Thyroid gland (tissue), 4 donors: ENCODE measurements around the gene ADGRG7. TPM values are rescaled to one million over a fixed set of nuclear protein-coding genes. Genes with fewer than 3 reads are reported as not detected.
A peak's percentile ranks its signal among the peaks of the same experiment; 100 is the strongest.

Experiments
- DNase-seq, 2 donors: peaks; one replicate each; pipeline ENCODE4 v3.0.0-alpha.2; 2019
- H3K27ac ChIP-seq, 3 donors: fragments of 200-600 bp; sonication (generic); 1 replicate in 2 of 3; 2 replicates in 1 of 3; pipeline ENCODE4 v1.5.1; 2016 to 2019; ENCODE audit warnings: mild to moderate bottlenecking in 1 of 3, moderate library complexity in 1 of 3
- H3K27me3 ChIP-seq: fragments of 200-600 bp; sonication (generic); one replicate; pipeline ENCODE4 v1.5.1; 2019
- H3K36me3 ChIP-seq, 2 donors: fragments of 200-600 bp; sonication (generic); one replicate each; pipeline ENCODE4 v1.5.1; 2016 to 2019
- H3K4me1 ChIP-seq, 2 donors: fragments of 200-600 bp; sonication (generic); one replicate each; pipeline ENCODE4 v1.5.1; 2017 to 2019
- H3K4me3 ChIP-seq, 3 donors: fragments of 200-600 bp; sonication (generic); replicated peaks in 1 of 3; 1 replicate in 2 of 3; 2 replicates in 1 of 3; pipeline ENCODE4 v1.5.1; 2016; ENCODE audit warnings: mild to moderate bottlenecking in 1 of 3
- H3K9me3 ChIP-seq: fragments of 200-600 bp; sonication (generic); one replicate; pipeline ENCODE4 v1.5.1; 2017
- CTCF ChIP-seq, 6 experiments: fragments of 200-600 bp in 3 of 6; fragments of 450-650 bp in 3 of 6; sonication (generic) in 3 of 6; IDR thresholded peaks; one replicate each; pipeline ENCODE4 v1.5.1; 2016 to 2019; ENCODE audit warnings: antibody characterized with exemption in 6 of 6, mild to moderate bottlenecking in 2 of 6, inconsistent platforms in 1 of 6, moderate library complexity in 1 of 6
- POLR2A ChIP-seq, 2 donors: fragments of 450-650 bp; IDR thresholded peaks; one replicate each; pipeline ENCODE4 v1.6.1; 2017; ENCODE audit warnings: antibody characterized with exemption in 2 of 2, mild to moderate bottlenecking in 2 of 2, moderate library complexity in 1 of 2
- WGBS, 2 donors: methylation state at CpG; one replicate each; pipeline ENCODE4 v1.1.5; 2017; 5-methylcytosine and 5-hydroxymethylcytosine counted together
- intact Hi-C: fragments of 100-400 bp; cut with DNase I; formaldehyde crosslinking; loops from one replicate; pipeline ENCODE4 v1.15.1; 2023
- total RNA-seq, 4 donors: library from RNA; depleted of rRNA; stranded (reverse); fragments of >200 nt; gene quantifications; one replicate each; pipeline ENCODE4 v1.2.3, GENCODE V29; 2016

The ADGRG7 gene
- total RNA-seq, 4 donors from 2014 or later, result not detected

- Histone ChIP-seq H3K4me1 (no peaks in the 10 kb centered on the region), H3K27ac (peak overlapping the region in 2 of 3 donors; percentile 49 to 72), H3K9me3 (no peaks in the 10 kb centered on the region), H3K27me3 (no peaks in the 10 kb centered on the region), H3K4me3 (peak overlapping the region in 1 of 3 donors; percentile 13), H3K36me3 (no peaks in the 10 kb centered on the region)
- TF ChIP-seq CTCF (IDR thresholded peaks at IDR 0.05), result no peak
- peak in 1 of 2 donors; percentile 10 for TF ChIP-seq POLR2A (IDR thresholded peaks at IDR 0.05)
- intact Hi-C loops, result no loop called here
- DNase-seq, result peak; percentile 87 to 88
- WGBS, 2 donors, result 26 to 48% methylated on average over 10 to 36 of the region's 41 CpGs
These were observed 72.9 kb downstream of the ADGRG7 start for GRCh38 chr3:100682056-100682853.

GRCh38 chr3:100682854-100683760, 73.7 kb downstream of the ADGRG7 start:
- peak; percentile 11 to 40 for DNase-seq
- H3K27me3 ChIP-seq, result no peaks in the 10 kb centered on the region
- no peaks in the 10 kb centered on the region for H3K9me3 ChIP-seq
- H3K4me3 ChIP-seq, result peak overlapping the region in 1 of 3 donors; percentile 13
- 67 to 70% methylated on average over 13 to 15 of the region's 18 CpGs for WGBS, 2 donors
- H3K4me1 ChIP-seq, result no peaks in the 10 kb centered on the region
- no peaks in the 10 kb centered on the region for H3K36me3 ChIP-seq
- intact Hi-C loops, result no loop called here
- peak overlapping the region in 2 of 3 donors; percentile 49 to 72 for H3K27ac ChIP-seq
- TF ChIP-seq POLR2A (IDR thresholded peaks at IDR 0.05) (no peak), CTCF (IDR thresholded peaks at IDR 0.05) (no peak)

- Histone ChIP-seq H3K27ac (no peak overlapping the region), H3K4me3 (no peak overlapping the region), H3K9me3 (no peaks in the 10 kb centered on the region), H3K36me3 (no peaks in the 10 kb centered on the region), H3K4me1 (no peaks in the 10 kb centered on the region), H3K27me3 (no peaks in the 10 kb centered on the region)
- no peak for DNase-seq
- intact Hi-C loops, result no loop called here
- TF ChIP-seq CTCF (IDR thresholded peaks at IDR 0.05), result no peak
- no peak for TF ChIP-seq POLR2A (IDR thresholded peaks at IDR 0.05)
These were observed 83.8 kb downstream of the ADGRG7 start for GRCh38 chr3:100693225-100693624.

GRCh38 chr3:100695696-100696095, 86.3 kb downstream of the ADGRG7 start:
- H3K4me3 ChIP-seq, result no peak overlapping the region
- no peaks in the 10 kb centered on the region for H3K36me3 ChIP-seq
- intact Hi-C loops, result no loop called here
- no peak overlapping the region for H3K27ac ChIP-seq
- no peaks in the 10 kb centered on the region for H3K9me3 ChIP-seq
- no peaks in the 10 kb centered on the region for H3K27me3 ChIP-seq
- no peak for DNase-seq
- no peak for TF ChIP-seq POLR2A (IDR thresholded peaks at IDR 0.05)
- TF ChIP-seq CTCF (IDR thresholded peaks at IDR 0.05), result no peak
- H3K4me1 ChIP-seq, result no peaks in the 10 kb centered on the region
- 82 to 84% methylated on average over 2 of the region's 2 CpGs for WGBS, 2 donors
